WTC11 (cell line): ENCODE data around the gene BMP2. TPM values are rescaled to one million over a fixed set of nuclear protein-coding genes. Genes with fewer than 3 reads are reported as not detected.

Source experiments
- ATAC-seq: fragments of 200-7000 bp; cut with Tn5 transposase; 2 replicates; pipeline ENCODE4 v1.10.0; 2021; ENCODE audit warnings: mild to moderate bottlenecking, moderate library complexity
- CTCF ChIA-PET: fragments of 300-600 bp; sonication (Branson Sonifier 250); formaldehyde crosslinking; loops from one replicate; lab custom pipeline; 2021; ENCODE audit warnings: antibody characterized with exemption; lab: Charles Lee
- POLR2A ChIA-PET: fragments of 350-600 bp; sonication (Branson Sonifier 250); formaldehyde crosslinking; loops from one replicate; lab custom pipeline; 2021; ENCODE audit warnings: antibody characterized with exemption; lab: Charles Lee
- DNase-seq: peaks from one replicate; pipeline ENCODE4 v3.0.0; 2021; ENCODE audit warnings: low spot score
- H3K27ac Mint-ChIP-seq: 2 replicates; pipeline ENCODE4 v1.8.0; 2021; ENCODE audit warnings: mixed read lengths
- H3K27me3 Mint-ChIP-seq: 2 replicates; pipeline ENCODE4 v1.8.0; 2021; ENCODE audit warnings: low read depth, mild to moderate bottlenecking, moderate library complexity, mixed read lengths
- H3K36me3 Mint-ChIP-seq: 2 replicates; pipeline ENCODE4 v1.8.0; 2021; ENCODE audit warnings: mixed read lengths
- H3K4me1 Mint-ChIP-seq: 2 replicates; pipeline ENCODE4 v1.8.0; 2022; ENCODE audit warnings: mixed read lengths
- H3K4me3 Mint-ChIP-seq: 2 replicates; pipeline ENCODE4 v1.8.0; 2021; ENCODE audit warnings: mild to moderate bottlenecking, moderate library complexity, mixed read lengths
- H3K9me3 Mint-ChIP-seq: 2 replicates; pipeline ENCODE4 v1.8.0; 2021; ENCODE audit warnings: mixed read lengths
- ATF1 ChIP-seq: sonication (generic); formaldehyde crosslinking; IDR thresholded peaks from 2 replicates; pipeline ENCODE4 v1.8.1; 2023; ENCODE audit warnings: mild to moderate bottlenecking, moderate library complexity, missing genetic modification reagents
- CBFB ChIP-seq: sonication (generic); formaldehyde crosslinking; IDR thresholded peaks from 2 replicates; pipeline ENCODE4 v1.8.1; 2022; ENCODE audit warnings: mild to moderate bottlenecking, low read depth, missing genetic modification reagents
- CREB1 ChIP-seq: sonication (generic); formaldehyde crosslinking; IDR thresholded peaks from 2 replicates; pipeline ENCODE4 v1.8.0; 2023; ENCODE audit warnings: mild to moderate bottlenecking, missing genetic modification reagents
- CREM ChIP-seq: sonication (generic); formaldehyde crosslinking; IDR thresholded peaks from 2 replicates; pipeline ENCODE4 v1.8.1; 2022; ENCODE audit warnings: mild to moderate bottlenecking, missing genetic modification reagents, moderate library complexity
- FOXK1 ChIP-seq: sonication (generic); formaldehyde crosslinking; IDR thresholded peaks from 2 replicates; pipeline ENCODE4 v1.8.0; 2022; ENCODE audit warnings: mild to moderate bottlenecking, moderate library complexity, missing genetic modification reagents
- FOXP4 ChIP-seq: sonication (generic); formaldehyde crosslinking; IDR thresholded peaks from 2 replicates; pipeline ENCODE4 v1.8.0; 2022; ENCODE audit warnings: mild to moderate bottlenecking, missing genetic modification reagents
- IRF1 ChIP-seq: sonication (generic); formaldehyde crosslinking; IDR thresholded peaks from 2 replicates; pipeline ENCODE4 v1.8.0; 2023; ENCODE audit warnings: missing genetic modification reagents
- JAZF1 ChIP-seq: fragments of 250-450 bp; sonication (Bioruptor Pico); IDR thresholded peaks from 2 replicates; pipeline ENCODE4 v1.9.0; 2021; ENCODE audit warnings: moderate library complexity, mild to moderate bottlenecking, inconsistent platforms
- NFYB ChIP-seq: sonication (generic); formaldehyde crosslinking; conservative IDR thresholded peaks from 2 replicates; pipeline ENCODE4 v1.8.0; 2022; ENCODE audit warnings: low read depth, missing genetic modification reagents
- NR1H2 ChIP-seq: sonication (generic); formaldehyde crosslinking; IDR thresholded peaks from 2 replicates; pipeline ENCODE4 v1.9.0; 2021; ENCODE audit warnings: mild to moderate bottlenecking, moderate library complexity, missing genetic modification reagents
- PREB ChIP-seq: sonication (generic); formaldehyde crosslinking; IDR thresholded peaks from 2 replicates; pipeline ENCODE4 v1.8.1; 2022; ENCODE audit warnings: mild to moderate bottlenecking, missing genetic modification reagents, moderate library complexity, borderline replicate concordance
- ZNF317 ChIP-seq: sonication (generic); formaldehyde crosslinking; IDR thresholded peaks from 2 replicates; pipeline ENCODE4 v1.8.1; 2023; ENCODE audit warnings: low read depth, mild to moderate bottlenecking, moderate library complexity, missing genetic modification reagents, borderline replicate concordance
- ZNF416 ChIP-seq: fragments of 250-450 bp; sonication (Bioruptor Pico); IDR thresholded peaks from 2 replicates; pipeline ENCODE4 v1.9.0; 2021; ENCODE audit warnings: mild to moderate bottlenecking, inconsistent platforms
- ZNF532 ChIP-seq: fragments of 250-450 bp; sonication (Bioruptor Pico); IDR thresholded peaks from 2 replicates; pipeline ENCODE4 v1.9.0; 2021; ENCODE audit warnings: mild to moderate bottlenecking, borderline replicate concordance
- total RNA-seq: library from RNA; stranded (reverse); gene quantifications from 3 replicates; pipeline ENCODE4 v1.2.3, GENCODE V29; 2021

BMP2 gene
- total RNA-seq, 1 experiment from 2014 or later = 1.3 TPM

- H3K9me3 Mint-ChIP-seq = peaks cover 19% of the 10 kb centered on the region
- H3K4me3 Mint-ChIP-seq = no peak overlapping the region
- CTCF ChIA-PET = no interaction called here
- DNase-seq = no peak
- ATAC-seq = no peak
- TF ChIP-seq FOXP4 = no peak
- TF ChIP-seq ZNF317 = peak; percentile 82
- peaks cover 5% of the 10 kb centered on the region for H3K4me1 Mint-ChIP-seq
- H3K36me3 Mint-ChIP-seq = peaks cover 8% of the 10 kb centered on the region
- peaks cover 6% of the 10 kb centered on the region for H3K27me3 Mint-ChIP-seq
- POLR2A ChIA-PET = no interaction called here
- H3K27ac Mint-ChIP-seq = no peak overlapping the region
These were observed 38.8 kb downstream of the BMP2 start for GRCh38 chr20:6806275-6806674.

- H3K27me3 Mint-ChIP-seq = peaks cover 40% of the 10 kb centered on the region
- no peak for ATAC-seq
- ChIA-PET POLR2A (no interaction called here), CTCF (no interaction called here)
- no peak for TF ChIP-seq ZNF416 (CRISPR knock-in tag)
- TF ChIP-seq ATF1 (CRISPR knock-in tag) = no peak
- no peak for TF ChIP-seq NFYB (CRISPR knock-in tag)
- TF ChIP-seq CREM (CRISPR knock-in tag) = no peak
- no peak for TF ChIP-seq PREB (CRISPR knock-in tag)
- no peak for TF ChIP-seq ZNF317
- TF ChIP-seq FOXK1 = no peak
- no peak for TF ChIP-seq CREB1
- TF ChIP-seq NR1H2 (CRISPR knock-in tag) = no peak
- no peak for TF ChIP-seq IRF1 (CRISPR knock-in tag)
- TF ChIP-seq CBFB (CRISPR knock-in tag) = no peak
- TF ChIP-seq JAZF1 (CRISPR knock-in tag) = no peak
- TF ChIP-seq ZNF532 = no peak
- TF ChIP-seq, all 79 proteins: peak for 0
- DNase-seq = no peak
- H3K27ac Mint-ChIP-seq = no peak overlapping the region
- H3K9me3 Mint-ChIP-seq = peaks cover 3% of the 10 kb centered on the region
- peaks cover under 1% of the 10 kb centered on the region; the same call in 1 of the 2 replicates for H3K36me3 Mint-ChIP-seq
- H3K4me1 Mint-ChIP-seq = peaks cover 43% of the 10 kb centered on the region
- H3K4me3 Mint-ChIP-seq = no peak overlapping the region
These were observed 44.0 kb downstream of the BMP2 start for GRCh38 chr20:6811262-6812035.
